GM18861 (cell line): ENCODE data around the gene RBM38.

ENCODE experiments used
- ATAC-seq: cut with Tn5 transposase; IDR thresholded peaks from one replicate; pipeline ENCODE4 v1.9.1; 2021; ENCODE audit not compliant: unreplicated experiment

RBM38 gene

DNA sequence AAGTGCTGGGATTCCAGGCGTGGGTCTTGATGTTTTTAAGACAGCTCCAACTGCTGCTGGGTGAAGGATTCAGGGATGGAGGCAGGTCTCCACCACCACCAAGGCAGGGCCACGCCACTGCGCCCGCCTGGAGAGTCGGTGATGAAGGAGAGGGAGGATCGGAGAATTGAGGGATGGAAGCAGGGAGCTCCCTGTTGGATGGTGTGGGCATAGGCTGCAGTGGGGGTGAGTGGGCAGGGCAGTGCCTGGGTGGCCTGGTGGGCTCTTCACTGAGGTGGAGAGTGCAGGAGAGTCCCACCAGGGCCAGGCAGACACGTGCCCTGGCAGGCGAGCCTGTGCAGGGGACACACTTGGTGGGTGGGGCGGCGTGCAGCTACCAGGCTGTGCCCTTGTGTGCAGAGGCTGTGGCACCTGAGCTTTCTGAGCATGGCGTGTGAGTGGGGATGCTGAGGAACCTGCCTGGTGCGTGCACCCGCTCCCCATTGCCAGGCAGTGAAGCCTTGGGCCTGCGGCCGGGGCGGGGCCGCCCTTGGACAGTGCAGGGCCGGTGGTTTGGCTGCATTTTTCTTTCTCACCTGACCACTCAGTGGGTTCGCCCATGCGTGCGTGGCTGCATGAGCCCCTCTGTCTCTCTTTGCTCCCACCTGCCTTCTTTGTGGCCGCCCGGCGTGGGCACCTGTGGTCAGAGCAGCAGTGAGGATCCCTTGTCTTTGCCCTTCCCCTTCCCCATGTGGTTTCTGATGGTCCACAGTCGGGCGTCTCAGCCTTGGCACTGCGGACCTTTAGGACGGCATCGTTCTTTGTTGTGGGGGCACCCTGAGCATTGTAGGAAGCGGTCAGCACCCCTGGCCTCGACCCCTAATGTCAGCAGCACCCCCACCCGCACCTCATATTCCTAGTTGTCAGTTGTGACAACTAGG is 11.3 kb downstream of the RBM38 start:
- ATAC-seq: no peak

DNA sequence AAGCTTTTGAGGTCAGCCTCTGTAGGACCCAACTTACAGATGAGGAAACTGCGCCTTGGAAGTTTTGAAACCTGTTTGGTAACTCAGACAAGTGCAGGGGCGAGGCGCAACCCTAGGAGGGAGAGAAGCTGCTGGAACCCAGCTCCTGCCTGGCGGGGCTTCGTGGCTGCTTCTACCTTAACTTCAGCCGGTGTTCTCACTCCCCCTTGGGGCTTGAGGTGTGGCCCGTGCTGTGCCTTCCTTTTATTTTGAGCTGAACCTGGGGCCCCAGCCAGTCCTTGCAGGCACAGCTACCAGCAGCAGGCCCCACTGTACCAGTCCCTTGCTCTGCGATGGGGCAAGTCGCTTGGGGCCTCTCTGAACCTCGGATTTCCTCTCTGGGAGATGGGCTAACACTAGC is 12.0 kb downstream of the RBM38 start:
- ATAC-seq: no peak

DNA sequence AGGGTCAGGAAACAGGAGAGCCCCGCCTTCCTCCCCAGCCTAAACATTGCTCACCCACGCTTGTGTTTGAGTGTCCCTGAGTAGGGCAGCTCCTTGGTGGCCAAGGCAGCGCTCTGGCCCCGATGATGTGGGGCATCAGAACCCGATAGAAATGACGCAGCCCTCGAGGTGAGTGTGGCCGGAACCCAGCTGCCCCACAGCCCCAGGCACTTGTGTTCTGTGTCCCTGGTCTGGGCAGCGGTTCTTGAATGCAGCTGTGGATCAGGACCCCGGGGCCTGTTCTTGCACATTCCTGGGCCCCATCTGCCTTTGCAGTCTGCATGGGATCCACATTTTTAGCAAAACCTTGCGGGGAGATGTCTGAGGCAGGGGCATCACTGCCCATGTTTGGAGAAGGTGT is 12.8 kb downstream of the RBM38 start:
- ATAC-seq: no peak

DNA sequence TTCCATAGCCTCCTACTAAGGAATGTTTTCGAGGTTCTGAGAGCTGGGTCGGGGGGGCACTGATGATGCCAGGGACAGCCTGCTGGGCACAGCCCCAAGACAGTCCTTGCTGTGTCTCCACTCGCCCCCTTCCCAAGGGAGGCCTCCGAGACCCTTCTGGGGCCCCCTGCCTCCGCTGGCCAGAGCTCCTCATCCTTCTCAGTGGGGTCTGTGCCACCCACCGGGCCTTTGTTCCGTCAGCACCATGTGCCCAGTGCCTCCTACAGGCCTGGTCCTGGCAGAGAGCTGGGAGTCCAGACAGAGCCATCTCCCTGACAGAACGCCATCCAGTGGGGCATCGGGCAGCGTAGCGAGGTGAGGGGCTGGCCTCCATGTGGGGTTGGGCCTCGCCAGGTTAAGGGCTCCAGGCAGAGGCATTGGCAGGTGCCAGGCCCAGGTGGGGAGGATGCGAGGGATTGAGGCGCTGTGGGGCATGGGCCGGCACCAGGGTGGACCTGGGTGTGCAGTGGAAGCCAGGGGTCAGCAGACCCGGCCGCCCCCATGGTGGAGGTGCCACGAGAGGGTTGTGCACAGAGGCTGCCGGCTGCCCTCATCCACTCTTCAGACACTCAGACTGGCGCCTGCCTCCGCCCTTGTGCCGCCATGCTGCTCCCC is 13.3 kb downstream of the RBM38 start:
- no peak for ATAC-seq

DNA sequence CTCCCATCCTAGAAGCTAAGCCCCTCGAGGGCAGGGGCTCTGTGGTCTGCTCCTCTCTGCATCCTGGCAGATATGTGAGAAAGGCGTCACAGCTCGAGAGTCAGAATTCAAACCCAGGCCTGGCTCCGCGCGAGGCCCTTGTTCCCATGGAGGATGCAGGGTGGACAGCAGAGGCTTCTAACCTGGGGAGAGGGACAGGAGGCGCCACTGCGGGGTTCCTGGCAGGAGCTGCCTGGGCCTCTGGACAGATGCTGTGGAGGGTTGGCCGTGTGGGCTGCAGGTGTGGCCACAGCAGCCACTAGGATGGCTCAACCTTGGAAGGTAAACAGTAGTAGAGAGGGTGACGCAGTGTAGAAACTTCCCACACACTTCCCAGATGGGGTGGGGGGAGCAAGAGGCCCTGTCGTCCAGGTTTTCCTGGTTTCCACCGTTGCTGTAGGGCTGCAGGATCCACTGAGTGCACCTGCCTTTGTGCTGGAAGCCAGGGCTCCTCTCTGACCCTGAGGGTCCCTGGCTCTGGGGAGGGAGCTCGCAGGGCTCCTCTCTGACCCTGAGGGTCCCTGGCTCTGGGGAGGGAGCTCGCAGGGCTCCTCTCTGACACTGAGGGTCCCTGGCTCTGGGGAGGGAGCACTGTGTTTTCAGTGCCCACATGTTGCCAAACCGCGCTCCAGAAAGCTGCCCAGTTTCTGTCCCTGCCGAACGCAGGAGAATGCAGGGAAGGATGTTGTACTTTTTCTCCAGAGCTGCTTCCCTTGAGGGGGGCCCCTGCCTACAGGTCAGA is 14.2 kb downstream of the RBM38 start:
- no peak for ATAC-seq

DNA sequence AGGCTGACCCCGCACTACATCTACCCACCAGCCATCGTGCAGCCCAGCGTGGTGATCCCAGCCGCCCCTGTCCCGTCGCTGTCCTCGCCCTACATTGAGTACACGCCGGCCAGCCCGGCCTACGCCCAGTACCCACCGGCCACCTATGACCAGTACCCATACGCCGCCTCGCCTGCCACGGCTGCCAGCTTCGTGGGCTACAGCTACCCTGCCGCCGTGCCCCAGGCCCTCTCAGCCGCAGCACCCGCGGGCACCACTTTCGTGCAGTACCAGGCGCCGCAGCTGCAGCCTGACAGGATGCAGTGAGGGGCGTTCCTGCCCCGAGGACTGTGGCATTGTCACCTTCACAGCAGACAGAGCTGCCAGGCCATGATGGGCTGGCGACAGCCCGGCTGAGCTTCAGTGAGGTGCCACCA is 16.4 kb downstream of the RBM38 start:
- no peak for ATAC-seq

DNA sequence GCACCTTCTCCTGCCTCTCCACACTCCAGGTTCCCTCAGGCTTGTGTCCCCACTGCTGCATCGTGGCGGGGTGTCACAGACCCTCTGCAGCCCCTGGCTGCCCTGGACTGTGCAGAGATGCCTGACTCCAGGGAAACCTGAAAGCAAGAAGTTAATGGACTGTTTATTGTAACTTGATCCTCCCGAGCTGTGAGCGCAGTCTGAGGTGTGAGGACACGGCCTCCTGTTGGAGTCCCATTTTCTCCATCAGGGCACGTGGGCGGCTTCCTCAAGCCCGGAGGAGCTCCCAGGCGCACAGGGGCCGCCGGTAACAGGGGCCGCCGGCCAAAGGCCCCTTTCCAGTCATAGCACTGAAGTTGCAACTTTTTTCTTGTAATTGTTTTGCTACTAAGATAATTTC is 16.9 kb downstream of the RBM38 start:
- no peak for ATAC-seq

DNA sequence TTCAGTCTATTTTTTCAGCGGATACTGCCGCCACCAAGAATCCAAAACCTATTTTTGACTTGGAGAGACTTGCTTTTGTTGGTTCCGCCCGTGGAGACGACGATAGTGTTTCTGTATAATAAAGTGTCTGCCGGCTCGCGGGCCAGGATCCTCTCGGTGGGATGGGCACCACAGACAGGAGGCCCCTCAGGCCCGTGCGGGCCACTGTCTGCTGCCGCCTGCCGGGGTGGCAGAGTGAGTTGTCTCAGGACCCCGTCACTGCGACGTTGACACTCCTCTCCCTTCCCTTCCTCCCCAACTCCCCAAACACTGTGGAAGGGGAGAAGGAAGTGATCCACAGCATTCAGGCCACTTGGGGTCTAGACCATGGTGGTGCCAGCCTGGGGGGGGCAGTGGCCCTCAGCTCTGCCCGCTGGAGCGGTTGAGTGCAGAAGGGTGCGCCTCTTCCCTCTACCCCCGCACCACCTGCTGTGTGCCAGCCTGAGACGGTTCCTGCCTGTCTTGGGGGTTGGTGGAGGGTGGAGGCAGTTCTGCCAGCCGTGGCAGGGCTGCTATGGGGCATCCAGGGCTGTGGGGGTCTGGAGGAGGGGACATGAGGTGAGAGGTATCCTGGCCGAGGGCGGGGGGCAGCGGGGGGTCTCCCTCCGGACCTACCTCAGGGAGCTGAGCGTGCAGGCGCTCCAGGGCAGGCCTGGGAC is 17.5 kb downstream of the RBM38 start:
- ATAC-seq: no peak

DNA sequence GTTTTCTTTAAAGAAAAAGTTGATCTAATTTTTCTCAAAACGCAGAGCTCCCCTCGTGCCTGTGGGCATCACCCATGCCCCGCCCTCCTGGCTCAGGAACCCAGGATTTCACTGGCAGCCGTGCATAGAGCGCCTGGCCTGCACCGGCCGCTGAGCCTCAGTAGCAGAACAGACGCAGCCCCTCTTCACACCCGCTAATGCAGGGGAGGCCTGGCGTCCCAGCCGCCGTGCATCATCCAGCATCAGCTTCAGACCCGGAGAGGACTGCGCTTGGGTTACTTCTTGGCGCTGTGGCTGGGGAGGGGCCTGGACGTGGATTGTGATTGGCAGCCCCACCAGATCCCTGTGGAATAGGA is 18.1 kb downstream of the RBM38 start:
- ATAC-seq: no peak

DNA sequence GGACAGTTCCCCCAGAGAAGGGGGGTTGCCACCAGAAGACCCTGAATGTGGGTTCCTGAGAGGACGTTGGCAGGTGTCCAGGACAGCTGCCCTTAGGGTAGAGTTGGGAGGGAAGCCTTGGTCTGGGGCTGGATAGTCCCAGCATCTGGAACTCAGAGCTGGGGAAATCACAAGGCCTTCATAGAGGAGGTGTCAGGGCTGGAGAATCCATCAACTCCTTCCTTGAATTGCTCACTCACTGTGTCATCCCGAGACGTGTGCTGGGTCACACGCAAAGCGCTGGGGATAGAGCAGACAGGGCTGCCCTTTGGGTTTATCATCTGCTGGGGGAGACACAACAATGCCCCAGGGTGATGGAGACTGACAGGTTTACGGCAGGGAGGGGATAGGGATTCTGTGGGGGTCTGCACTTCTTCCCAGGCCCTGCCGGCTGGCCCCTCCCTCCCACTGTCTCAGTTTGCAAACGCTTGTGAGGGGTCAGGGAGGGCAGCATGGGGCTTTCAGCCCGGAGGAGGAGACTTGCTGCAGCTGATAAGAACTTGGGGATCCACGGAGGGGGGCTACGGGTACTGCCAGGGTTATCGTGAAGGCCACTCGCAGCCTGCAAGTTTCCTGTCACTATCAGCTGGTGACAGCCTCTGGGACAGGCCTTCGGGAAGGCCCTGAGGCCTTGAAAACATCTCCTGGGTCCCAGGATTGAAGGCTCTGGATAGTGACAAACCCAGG is 18.6 kb downstream of the RBM38 start:
- ATAC-seq: no peak

DNA sequence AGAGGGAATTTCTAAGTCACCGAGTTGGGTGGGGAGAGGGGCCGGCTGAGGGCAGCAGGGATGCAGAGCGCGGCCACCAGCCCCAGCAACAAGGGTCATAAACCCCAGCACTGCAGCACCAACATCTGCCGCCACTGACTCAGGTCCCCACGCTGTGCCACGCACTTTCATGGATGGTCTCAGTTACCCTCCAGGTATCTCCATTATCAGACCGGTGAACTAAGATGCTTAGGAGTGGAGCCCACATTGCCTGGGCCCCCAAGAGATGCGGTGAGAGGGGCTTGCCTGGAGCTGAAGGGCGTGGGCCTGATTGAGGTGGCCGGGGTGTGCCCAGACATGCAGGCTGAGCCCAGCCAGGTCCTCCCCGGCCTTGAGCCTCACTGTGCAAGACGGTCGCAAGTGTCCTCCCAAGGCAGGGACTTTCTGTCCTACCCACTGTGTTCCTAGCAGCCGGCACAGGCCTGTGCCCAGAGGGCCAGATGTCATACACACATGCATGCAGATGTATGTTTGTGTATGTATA is 19.3 kb downstream of the RBM38 start:
- ATAC-seq: no peak

DNA sequence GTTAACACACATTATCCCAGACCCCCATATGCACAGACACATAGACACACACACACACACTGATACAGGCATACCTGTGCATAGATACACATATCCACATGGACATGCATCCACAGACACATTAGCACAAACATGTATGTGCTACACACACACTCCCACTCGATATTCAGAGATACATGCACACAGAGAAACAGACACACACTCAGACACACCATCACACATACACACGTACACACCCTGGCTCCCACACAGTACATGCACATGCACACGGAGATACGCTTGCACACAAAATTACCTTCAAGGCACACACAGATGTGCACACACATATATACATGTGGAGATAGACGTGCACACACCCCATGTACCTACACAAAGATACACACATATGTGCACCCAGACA is 19.7 kb downstream of the RBM38 start:
- ATAC-seq: no peak

DNA sequence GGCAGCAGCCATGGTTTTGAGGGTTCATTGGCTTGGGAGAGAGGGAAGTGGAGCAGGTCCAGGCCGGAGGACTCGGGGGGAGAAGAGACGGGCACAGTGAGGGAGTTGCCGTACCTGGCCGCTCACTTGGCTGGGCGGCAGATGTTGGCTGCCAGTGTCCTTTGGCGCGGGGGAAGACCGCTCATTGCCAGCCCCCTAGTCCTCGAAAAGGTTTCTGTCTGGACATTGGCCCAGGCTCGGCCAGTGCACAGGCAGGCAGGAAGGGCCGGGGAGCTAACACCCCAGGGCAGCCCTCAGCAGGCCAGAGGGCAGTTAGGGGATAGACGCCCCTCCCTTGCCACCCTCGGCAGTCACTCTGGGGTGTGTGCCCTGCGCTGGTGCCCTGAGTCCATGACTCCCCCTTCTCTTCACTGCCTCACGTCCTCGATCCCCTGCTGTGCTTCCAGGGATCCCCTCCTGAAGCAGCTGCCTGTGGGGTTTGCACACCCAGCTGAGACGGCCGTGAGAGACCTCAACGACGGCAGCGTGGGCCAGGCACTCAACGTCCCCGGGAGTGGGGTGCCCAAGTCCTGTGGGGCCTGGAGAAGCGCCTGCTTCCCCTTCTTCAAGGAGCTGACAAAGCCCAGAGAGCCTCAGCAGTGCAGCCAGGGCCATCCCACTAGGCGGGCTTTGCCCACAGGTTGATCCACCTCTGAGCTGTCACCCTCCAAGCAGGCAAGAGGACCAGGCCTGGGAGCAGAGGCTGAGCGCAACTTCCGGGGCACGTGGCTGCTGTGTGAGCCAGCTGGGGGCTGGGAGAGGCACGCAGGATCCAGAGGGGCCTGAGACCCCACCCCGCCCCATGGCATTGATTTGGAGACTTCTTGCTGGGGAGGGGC is 20.4 kb downstream of the RBM38 start:
- ATAC-seq: no peak

DNA sequence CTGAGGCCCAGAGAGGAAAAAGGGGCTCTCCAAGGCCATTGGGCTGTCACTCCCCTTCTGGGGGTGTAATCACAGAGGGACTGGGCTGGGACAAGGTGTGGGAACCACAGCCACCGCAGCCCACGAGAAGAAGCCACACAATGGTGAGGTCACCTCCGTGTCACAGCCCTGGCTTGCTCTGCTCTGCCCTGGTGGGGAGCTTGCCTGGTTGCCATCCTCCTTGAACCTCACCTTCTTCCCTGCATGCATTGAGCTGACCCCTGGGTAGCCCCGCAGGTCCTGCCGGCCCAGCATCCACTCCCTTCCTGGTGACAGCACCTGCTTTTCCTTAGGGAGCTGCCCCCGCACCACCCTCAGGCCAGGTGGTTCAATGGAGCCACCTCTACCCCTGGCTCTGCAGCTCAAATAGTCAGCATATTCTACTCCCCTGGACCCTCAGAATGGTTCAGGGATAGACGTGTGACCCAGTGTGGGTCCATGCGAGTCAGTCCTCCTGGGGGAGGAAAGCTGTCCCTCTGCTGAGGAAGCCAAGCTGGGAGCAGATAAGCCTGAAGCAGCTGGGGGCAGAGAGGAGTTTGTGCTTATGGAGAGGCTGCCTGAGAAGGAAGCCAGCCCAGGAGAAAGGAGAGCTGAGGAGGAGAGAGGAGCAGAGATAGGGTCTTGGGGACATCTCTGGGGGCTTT is 21.3 kb downstream of the RBM38 start:
- ATAC-seq: no peak

DNA sequence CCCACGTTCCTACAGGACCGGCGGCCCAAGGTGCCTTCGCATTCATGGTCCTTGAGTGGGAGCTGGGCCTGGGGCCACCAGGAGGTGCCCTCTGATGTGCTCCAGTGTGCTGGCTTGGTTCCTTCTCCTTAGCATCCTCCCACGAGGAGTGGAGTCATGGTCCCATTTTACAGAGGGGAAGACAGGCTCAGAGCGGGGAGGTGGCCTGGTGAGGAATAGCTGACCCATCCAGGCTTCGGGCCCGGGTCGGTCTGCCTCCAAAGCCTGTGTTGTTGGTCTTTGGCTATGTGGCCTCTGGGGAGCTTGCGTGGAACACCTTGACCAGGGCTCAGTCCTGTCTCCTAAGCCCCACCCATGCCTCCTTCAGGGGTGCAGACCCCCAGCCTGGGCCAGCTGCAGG is 22.8 kb downstream of the RBM38 start:
- ATAC-seq: no peak

DNA sequence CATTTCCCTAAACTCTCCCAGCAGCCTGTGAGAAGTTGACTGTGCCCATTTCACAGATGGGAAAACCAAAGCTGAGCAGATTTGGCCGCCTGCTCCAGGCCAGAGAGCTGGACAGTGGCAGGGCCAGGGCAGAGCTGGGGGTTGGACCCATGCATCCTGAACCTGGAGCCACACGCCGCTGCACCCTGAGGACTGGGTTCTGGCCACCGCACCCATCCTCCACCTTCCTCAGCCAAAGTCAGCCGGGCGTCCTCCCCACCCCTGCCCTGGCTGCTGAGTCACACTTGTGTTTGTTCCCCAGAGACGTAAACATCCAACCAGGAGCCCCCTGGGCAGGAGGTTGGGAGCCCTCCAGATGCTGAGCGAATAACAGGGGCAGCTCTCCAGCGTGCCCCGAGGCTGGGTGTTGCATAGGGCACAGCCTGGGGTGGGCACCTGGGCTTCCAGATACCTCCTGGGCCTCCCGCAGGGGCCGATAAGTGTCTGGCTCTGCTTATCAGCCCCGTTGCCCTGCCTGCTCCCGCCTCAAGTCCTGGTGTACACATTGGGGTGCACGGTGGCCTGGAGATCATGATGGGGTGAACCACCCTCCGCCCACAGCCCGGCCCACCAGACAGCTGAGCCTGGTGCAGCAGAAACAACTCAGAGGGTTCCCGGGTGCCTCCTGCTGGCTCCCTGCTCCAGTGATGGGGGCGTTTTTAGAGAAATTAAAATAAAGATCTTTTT is 23.8 kb downstream of the RBM38 start:
- no peak for ATAC-seq

DNA sequence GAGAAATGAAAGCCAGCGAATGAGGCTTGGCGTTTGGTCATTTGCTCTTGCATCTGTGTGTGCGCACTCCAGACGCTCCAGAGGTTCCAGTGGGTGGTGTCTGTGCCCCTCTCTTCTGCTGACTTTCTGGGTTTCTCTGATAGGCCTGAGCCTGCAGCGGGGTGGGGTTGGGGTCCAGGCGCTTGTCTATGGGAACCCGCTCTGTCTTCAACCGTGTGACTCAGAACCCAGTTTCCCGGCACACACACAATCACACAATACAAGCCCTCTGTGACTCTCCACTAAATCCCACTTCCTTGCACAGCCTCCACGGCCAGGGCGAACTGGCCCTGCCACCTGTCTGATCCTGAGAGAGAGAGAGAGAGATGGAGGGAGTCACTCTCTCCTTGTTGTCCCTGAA is 24.6 kb downstream of the RBM38 start:
- ATAC-seq: no peak
